Psoas muscle (tissue), 8 donors: Measurements from ENCODE around the gene ATF6. TPM values are rescaled to one million over a fixed set of nuclear protein-coding genes. Genes with fewer than 3 reads are reported as not detected.

Experiments
- ATAC-seq, 4 donors: fragments of 200-7000 bp; cut with Tn5 transposase; one replicate each; pipeline ENCODE4 v1.9.1; 2020; ENCODE audit warnings: moderate library complexity in 3 of 4, mild to moderate bottlenecking in 2 of 4
- DNase-seq, 2 donors: peaks; one replicate each; pipeline ENCODE4 v3.0.0-alpha.2; 2020
- H3K27ac ChIP-seq: fragments of 200-600 bp; one replicate; pipeline ENCODE4 v1.8.0; 2022
- H3K27me3 ChIP-seq, 3 donors: fragments of 200-600 bp in 1 of 3; one replicate each; pipeline versions ENCODE4 v1.6.1 to v1.8.0; 2013 to 2022; ENCODE audit warnings: low read length in 2 of 3, mild to moderate bottlenecking in 2 of 3, moderate library complexity in 1 of 3; ENCODE audit not compliant: insufficient read depth in 3 of 3
- H3K36me3 ChIP-seq, 2 donors: fragments of 200-600 bp in 1 of 2; one replicate each; pipeline versions ENCODE4 v1.6.1 to v1.8.0; 2013 to 2022; ENCODE audit warnings: low read depth in 1 of 2, mild to moderate bottlenecking in 1 of 2, moderate library complexity in 1 of 2; ENCODE audit not compliant: insufficient read depth in 1 of 2
- H3K4me1 ChIP-seq: fragments of 200-600 bp; one replicate; pipeline ENCODE4 v1.8.0; 2022
- H3K4me3 ChIP-seq: fragments of 200-600 bp; one replicate; pipeline ENCODE4 v1.8.0; 2022; ENCODE audit warnings: mild to moderate bottlenecking
- H3K9me3 ChIP-seq: fragments of 200-600 bp; one replicate; pipeline ENCODE4 v1.8.0; 2022
- CTCF ChIP-seq: fragments of 200-600 bp; IDR thresholded peaks from one replicate; pipeline ENCODE4 v1.8.0; 2022; ENCODE audit warnings: antibody characterized with exemption
- WGBS, 3 donors: extraction: QIAGEN DNeasy Blood & Tissue Kit; methylation state at CpG; one replicate each; pipeline versions ENCODE4 v1.1.6 to v1.1.7; 2013; 5-methylcytosine and 5-hydroxymethylcytosine counted together
- intact Hi-C, 2 donors: fragments of 100-400 bp; cut with DNase I; formaldehyde crosslinking; loops; one replicate each; pipeline versions ENCODE4 v1.11.0 to v1.14.2; 2022
- polyA plus RNA-seq, 3 donors: library from polyadenylated mRNA; stranded (reverse); fragments of 200-250 nt; gene quantifications; one replicate each; pipeline ENCODE4 v1.2.3, GENCODE V29; 2013
- total RNA-seq, 4 donors: library from RNA; stranded (reverse); fragmentation: NEBNext Ultra II Directional in 2 of 4; extraction: Animal tissue kit (Norgen Biotek cat#: 25700) in 2 of 4; gene quantifications; one replicate each; pipeline versions ENCODE4 v1.2.1 to v1.2.4, GENCODE V29; 2021 to 2023
- donor health status: healthy with polysubstance abuse.
- donor health status: DM: no; HTN: no; CAD: no; lungs with moderate emphysema.
- donor health status: Bipolar disorder and iron deficiency.
- donor health status: healthy.
- donor health status: DM: yes; HTN: yes; CAD: no.
- donor health status: DM: no; HTN: no; CAD: no.
- donor health status: DM: no; HTN: no; CAD: no.
- donor health status: DM: yes; HTN: yes; CAD: no.

ATF6 gene
- total and polyA plus RNA-seq, 7 donors, result 6.4 to 17.1 (median 11.0) TPM

GRCh38 chr1:161784968-161785367 lies 18.8 kb downstream of the ATF6 start:
- DNase-seq, result peak; percentile 16 to 57
- Histone ChIP-seq H3K36me3 (peaks cover 15 to 90% of the 10 kb centered on the region in 2 donors), H3K27ac (no peak overlapping the region)

GRCh38 chr1:161787355-161787754 lies 21.2 kb downstream of the ATF6 start:
- WGBS, 3 donors, result 80 to 85% (median 81%) methylated on average over 4 of the region's 4 CpGs
- H3K27ac ChIP-seq, result no peak overlapping the region
- H3K4me1 ChIP-seq, result no peaks in the 10 kb centered on the region
- intact Hi-C loops, result no loop called here
- H3K27me3 ChIP-seq, result no peaks in the 10 kb centered on the region
- H3K36me3 ChIP-seq, result peaks cover 17 to 88% of the 10 kb centered on the region in 2 donors
- TF ChIP-seq CTCF, result no peak
- no peaks in the 10 kb centered on the region for H3K9me3 ChIP-seq
- ATAC-seq, result no peak
- H3K4me3 ChIP-seq, result no peak overlapping the region
- no peak for DNase-seq

More at GRCh38 chr1:161784968-161785367, 18.8 kb downstream of the ATF6 start:
- no peak for TF ChIP-seq CTCF
- Histone ChIP-seq H3K4me3 (no peak overlapping the region), H3K27me3 (no peaks in the 10 kb centered on the region), H3K4me1 (no peaks in the 10 kb centered on the region), H3K9me3 (no peaks in the 10 kb centered on the region)
- intact Hi-C loops, result no loop called here
- no peak for ATAC-seq
- 57 to 81% (median 65%) methylated on average over 1 of the region's 1 CpG for whole genome bisulfite sequencing, 3 donors

GRCh38 chr1:161790587-161791317 lies 24.6 kb downstream of the ATF6 start:
- no peak for ATAC-seq
- no peak overlapping the region for H3K4me3 ChIP-seq
- WGBS, 3 donors, result 89 to 91% (median 90%) methylated on average over 4 of the region's 4 CpGs
- intact Hi-C loops, result loop anchor here in 1 of 2 donors (5.0 kb wide), 1 partner anchor 67 kb away; no protein-coding TSS in a partner anchor
- no peaks in the 10 kb centered on the region for H3K9me3 ChIP-seq
- peaks cover 8 to 88% of the 10 kb centered on the region in 2 donors for H3K36me3 ChIP-seq
- H3K27ac ChIP-seq, result no peak overlapping the region
- no peaks in the 10 kb centered on the region for H3K27me3 ChIP-seq
- TF ChIP-seq CTCF, result no peak
- no peaks in the 10 kb centered on the region for H3K4me1 ChIP-seq
- DNase-seq, result no peak

GRCh38 chr1:161791904-161792655 lies 26.0 kb downstream of the ATF6 start:
- no peak for DNase-seq
- Histone ChIP-seq H3K4me1 (no peaks in the 10 kb centered on the region), H3K36me3 (peaks cover 8 to 88% of the 10 kb centered on the region in 2 donors), H3K27ac (no peak overlapping the region), H3K9me3 (no peaks in the 10 kb centered on the region), H3K27me3 (no peaks in the 10 kb centered on the region), H3K4me3 (no peak overlapping the region)
- intact Hi-C loops, result loop anchor here (1.0 to 5.0 kb wide), 3 partner anchors 65 to 245 kb away; no protein-coding TSS in a partner anchor
- ATAC-seq, result no peak
- no peak for TF ChIP-seq CTCF
- WGBS, 3 donors, result 88 to 93% (median 89%) methylated on average over 5 of the region's 5 CpGs
